GM12874 (cell line): ENCODE results near the gene FAF1.

Experiments
- TF ChIP-seq, protein P1 (sequence below): IDR thresholded peaks from 2 replicates; pipeline ENCODE4 v1.5.1; 2011; ENCODE audit warnings: low read depth, mild to moderate bottlenecking, control low read depth, low read length, moderate library complexity; ENCODE audit not compliant: insufficient read depth

FAF1 gene

DNA sequence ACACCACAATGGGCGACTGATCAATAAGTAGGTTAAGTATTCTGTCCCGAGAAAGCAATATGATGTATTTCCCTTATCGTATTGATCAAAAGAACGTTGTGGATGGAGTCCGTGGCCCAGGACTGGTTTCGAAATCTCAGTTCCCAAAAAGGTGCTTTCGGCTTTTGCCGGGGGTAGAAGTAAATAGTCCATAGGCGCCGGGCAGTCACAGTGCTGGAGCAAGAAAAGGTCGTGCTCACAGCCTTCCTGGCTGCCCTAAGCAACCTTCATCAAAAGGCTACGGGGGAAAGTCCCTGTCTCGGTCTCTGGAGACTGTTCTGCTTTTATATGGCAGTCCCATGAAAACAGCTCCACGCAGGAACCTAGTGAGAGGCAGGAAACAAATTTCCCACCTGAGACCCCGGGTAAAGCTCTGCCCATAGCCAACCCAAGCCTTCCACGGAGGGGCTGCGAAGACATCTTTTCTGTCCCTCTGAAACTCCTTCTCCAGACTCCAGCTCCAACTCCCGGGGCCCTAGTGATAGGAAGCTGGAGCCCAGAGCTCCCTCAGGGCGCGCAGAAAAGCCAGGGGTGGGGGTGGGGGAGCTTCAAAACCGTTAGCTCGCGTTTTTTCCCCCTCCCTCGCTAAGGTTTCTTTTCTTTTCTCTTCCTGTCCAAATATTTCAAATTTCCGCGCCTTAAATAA, 17.0 kb upstream of the FAF1 start:
- TF ChIP-seq, protein P1, sequence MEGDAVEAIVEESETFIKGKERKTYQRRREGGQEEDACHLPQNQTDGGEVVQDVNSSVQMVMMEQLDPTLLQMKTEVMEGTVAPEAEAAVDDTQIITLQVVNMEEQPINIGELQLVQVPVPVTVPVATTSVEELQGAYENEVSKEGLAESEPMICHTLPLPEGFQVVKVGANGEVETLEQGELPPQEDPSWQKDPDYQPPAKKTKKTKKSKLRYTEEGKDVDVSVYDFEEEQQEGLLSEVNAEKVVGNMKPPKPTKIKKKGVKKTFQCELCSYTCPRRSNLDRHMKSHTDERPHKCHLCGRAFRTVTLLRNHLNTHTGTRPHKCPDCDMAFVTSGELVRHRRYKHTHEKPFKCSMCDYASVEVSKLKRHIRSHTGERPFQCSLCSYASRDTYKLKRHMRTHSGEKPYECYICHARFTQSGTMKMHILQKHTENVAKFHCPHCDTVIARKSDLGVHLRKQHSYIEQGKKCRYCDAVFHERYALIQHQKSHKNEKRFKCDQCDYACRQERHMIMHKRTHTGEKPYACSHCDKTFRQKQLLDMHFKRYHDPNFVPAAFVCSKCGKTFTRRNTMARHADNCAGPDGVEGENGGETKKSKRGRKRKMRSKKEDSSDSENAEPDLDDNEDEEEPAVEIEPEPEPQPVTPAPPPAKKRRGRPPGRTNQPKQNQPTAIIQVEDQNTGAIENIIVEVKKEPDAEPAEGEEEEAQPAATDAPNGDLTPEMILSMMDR, result no peak

DNA sequence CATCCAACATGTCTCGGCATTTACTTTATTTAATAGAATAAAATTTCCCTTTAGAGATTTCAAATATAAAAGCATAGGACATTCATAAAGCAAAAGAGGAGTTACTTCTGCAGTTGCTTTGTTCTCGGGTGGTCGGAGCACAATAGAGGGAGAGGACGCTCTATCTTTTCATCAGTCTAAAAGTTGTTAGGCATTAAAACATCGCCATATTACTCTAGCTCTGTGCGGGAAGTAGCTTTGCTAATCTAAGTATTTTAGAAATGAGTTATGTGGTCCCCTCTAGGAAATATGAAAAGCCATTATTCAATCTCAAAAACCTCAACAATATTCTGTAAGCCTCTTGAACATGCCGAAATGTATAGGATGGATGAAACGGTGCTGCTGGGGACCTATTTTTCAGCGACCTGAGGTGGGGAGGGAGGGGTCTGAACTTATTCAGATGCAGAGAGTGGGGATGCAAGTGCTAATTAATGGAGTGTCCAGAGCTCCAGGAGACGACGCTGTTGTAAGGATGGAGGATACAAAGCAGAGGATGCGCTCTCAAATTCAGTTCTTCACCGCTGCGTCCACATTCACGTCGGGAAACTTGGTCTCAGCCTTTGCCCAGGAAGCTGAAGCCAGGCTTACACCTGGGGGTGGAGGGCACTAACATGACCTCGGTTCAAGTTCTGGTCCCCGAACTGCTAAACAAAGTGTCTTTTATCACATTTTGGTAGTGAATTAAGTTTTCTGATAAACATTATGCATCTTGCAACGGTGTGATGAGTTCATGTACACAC, 16.2 kb upstream of the FAF1 start:
- TF ChIP-seq, protein P1, result no peak

DNA sequence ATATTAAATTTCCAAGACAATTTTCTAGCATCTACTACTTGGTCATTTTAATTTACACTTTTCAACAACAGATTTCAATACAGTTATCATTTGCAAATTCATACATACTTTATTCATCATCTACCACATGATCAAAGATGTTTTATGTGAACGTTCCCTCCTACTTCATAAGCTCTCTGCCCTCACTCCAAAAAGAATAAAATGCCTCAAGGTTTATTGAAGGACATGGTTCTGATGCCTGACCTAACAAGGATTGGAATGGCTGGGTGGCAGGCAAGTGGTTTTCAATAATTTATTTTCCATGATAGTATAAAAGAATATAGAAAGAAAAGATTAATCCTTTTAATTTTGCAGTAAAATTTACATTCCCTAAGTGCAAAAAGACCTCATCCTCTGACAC, 15.4 kb upstream of the FAF1 start:
- TF ChIP-seq, protein P1, result no peak

DNA sequence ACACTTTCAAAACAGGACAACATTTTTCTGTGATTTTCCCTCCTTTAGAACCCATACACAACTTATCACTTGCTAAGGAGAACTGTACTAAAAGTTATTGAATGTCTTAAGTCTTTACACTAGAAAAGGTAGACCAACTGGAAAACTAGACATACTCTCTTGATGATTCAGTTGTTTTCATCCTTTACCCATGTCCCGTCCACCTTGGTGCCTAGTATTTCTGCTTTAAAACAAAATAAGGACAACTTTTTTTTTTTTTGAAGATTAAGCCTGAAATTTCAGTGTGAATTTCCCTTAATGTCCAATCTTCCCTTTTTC, 14.5 kb upstream of the FAF1 start:
- TF ChIP-seq, protein P1, result no peak

DNA sequence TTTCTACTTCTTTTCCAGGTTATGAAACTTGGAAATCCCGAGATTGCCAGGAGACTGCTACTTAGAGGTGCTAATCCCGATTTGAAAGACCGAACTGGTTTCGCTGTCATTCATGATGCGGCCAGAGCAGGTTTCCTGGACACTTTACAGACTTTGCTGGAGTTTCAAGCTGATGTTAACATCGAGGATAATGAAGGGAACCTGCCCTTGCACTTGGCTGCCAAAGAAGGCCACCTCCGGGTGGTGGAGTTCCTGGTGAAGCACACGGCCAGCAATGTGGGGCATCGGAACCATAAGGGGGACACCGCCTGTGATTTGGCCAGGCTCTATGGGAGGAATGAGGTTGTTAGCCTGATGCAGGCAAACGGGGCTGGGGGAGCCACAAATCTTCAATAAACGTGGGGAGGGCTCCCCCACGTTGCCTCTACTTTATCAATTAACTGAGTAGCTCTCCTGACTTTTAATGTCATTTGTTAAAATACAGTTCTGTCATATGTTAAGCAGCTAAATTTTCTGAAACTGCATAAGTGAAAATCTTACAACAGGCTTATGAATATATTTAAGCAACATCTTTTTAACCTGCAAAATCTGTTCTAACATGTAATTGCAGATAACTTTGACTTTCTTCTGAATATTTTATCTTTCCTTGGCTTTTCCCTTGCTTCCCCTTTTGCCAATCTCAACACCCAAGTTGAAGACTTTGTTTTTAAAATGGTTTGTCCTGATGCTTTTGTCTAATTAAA, 14.0 kb upstream of the FAF1 start:
- TF ChIP-seq, protein P1, result no peak

DNA sequence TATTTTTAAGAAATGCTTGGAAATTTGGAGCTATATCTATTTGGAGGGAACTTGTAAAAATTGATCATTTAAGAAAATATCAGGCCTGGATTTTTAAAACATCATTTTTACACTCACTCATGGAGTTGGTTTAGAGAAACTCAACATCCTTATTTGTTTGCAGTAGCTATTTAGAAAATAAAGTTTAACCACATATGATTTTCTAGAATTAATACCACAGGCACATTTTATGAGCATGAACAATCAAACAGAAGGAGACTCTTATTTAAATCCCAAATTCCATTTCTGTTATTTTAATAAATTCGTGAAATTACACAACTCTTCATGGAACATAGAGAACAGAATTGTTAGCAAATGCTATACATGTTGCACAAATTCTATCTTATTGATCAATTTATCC, 13.2 kb upstream of the FAF1 start:
- TF ChIP-seq, protein P1, result no peak

DNA sequence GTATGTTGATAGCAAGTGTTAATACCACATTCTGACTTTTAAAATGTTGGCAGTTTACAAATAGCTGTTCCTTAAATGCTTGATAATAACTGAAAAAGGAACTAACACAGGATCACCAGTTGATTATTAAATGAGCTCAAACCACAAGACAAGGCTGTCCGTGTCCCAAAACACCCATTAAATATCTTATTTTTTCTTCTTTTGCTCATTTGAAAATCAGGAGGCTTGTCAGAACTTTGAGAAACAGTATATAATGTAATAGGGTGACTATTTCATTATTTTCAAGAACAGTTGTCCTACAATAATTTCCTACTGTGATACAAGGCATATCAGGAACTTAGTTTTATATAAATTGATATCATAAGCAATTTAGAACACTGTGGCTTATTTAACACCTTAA, 12.7 kb upstream of the FAF1 start:
- TF ChIP-seq, protein P1, result no peak
